GM19452 (cell line): Measurements from ENCODE around the gene CROCC2.

Experiments
- ATAC-seq: cut with Tn5 transposase; IDR thresholded peaks from one replicate; pipeline ENCODE4 v1.9.1; 2021; ENCODE audit not compliant: unreplicated experiment

Gene CROCC2

DNA sequence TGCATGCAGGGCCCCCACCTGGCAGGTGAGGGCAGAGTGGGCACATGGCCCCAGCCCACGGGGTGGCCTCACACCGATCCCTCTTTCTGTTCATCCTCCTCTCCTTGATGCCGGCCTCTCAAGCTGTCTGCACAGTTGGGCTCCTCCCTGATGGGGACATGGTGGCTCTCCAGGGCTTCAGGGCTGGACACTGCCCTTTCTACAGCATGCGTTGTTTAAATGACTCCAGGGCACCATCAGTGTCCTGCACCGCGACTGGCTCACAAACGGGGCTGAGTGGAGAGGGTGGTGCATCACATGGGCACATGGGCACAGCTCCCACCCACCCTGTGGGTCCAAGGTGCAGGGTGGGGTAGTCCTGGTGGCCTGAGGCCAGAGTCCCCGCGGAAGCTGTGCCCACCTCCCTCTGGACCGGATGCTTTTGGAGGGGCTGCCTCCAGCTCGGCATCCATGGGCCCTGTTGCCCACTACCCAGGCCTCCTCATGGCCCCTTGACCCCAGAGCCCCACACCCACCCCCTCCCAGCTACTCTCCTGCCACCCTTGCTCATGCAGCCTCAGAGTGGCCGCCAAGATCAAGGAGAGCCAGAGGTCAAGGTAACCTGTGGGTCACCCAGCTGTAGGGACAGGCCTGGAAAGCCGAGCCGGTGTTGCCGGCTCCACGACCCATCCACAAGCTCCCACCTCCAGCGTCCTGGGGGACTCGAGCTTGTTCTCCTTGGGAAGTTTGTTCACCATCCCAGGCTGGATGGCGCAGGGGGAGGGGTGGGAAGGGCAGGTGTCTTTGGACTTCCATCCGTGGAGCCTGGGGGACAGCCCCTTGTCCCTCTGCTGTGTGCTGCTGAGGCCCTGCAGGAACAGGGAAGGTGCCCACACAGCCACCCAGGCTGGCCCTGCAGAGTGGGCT is 80.0 kb downstream of the CROCC2 start:
- ATAC-seq: no peak

DNA sequence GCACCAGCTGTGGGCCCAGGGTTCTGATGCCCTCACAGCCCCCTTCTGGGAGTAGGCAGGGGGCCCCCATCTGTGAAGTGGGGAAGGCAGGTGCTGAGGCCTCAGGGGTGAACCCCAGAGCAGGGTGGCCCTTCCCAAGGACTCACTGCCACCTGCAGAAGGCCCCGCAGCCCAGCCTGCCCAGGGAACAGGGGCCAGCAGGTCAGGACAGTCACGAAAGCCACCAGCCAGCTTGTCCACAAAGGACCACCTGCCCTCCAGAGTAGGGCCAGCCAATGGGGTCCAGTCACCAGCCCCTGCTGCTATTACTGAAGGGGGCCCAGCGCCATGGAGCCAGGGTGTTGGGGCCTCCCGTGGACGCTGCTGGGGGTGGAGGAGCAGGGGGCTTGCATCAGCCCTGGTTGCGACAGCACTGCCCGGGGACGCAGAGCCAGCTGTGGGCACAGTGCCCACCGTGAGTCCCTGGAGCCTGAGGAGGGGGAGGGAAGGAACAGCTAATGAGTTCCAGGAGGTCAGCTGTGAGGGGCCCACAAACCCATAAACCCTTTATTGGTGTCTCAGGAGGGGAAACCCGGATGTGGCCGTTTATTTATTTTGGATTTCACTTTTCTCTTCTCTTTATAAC is 80.8 kb downstream of the CROCC2 start:
- ATAC-seq: no peak

DNA sequence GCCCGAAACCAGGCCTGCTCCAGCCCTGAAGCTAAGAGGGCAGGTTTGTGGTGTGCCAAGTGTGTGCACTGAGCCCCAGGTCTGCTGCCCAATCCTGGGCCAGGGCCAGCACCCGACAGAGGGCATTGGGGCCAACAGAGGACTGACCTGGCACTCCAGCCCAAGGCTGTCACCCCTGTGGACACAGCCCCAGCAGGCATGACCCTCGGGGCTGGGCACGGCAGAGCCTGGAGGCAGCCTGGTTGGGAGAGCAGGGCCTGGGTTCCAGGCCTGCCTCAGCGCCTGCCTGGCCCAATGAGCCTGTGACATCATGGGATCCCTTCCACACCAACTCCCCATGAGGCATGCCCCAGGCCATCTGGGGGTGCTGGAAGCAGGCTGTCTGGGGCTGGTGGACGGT is 81.5 kb downstream of the CROCC2 start:
- ATAC-seq: no peak

DNA sequence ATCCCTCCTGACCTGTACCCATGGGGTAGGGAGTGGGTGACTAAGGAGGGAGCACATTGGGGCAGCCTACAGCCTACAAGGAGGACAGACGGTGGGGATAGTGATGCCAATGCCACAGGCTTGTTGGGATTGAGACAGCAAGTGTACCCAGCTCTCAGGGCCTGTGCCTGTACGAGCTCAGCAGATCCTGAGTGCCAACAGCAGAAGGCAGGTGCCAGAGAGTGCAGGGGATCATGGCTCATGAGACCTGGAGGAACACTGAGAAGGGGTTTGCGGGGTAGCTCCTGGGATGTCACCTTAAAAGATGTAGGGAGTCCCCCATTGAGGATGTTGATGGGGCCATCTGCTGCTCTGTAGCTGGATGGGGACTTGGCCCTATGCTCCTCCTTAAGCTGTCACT is 82.0 kb downstream of the CROCC2 start:
- no peak for ATAC-seq

DNA sequence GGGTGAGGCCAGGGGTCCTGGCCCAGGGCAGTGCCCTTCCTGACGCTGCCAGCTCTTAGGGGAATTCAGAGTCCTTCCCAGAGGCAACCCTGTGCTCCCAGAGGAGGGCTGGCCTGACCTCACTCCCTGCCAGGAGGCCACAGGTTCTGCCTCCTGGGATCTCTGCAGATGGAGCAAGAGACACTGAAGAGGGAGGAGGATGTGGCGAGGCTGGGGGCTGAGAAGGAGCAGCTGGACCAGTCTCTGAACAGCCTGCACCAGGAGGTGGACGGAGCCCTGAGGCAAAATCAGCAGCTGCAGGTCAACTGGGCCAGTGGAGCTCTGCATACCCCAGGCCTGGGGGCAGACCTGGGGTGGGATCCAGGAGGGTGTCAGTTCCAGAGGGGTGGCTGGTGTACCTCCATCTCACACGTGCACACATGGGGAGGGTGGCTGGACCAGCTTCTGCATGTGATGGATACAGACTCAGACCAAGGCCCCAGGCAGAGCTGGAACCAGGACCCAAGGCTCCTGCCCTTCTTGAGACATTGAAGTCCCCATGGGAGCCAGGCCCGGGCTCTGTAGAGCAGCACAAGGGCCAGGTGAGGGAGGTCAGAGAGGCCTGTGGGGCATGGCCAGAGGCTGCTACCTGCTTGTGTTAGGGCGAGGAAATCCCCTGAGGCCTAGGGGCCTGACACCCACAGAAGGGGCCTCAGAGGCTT is 82.6 kb downstream of the CROCC2 start:
- no peak for ATAC-seq

DNA sequence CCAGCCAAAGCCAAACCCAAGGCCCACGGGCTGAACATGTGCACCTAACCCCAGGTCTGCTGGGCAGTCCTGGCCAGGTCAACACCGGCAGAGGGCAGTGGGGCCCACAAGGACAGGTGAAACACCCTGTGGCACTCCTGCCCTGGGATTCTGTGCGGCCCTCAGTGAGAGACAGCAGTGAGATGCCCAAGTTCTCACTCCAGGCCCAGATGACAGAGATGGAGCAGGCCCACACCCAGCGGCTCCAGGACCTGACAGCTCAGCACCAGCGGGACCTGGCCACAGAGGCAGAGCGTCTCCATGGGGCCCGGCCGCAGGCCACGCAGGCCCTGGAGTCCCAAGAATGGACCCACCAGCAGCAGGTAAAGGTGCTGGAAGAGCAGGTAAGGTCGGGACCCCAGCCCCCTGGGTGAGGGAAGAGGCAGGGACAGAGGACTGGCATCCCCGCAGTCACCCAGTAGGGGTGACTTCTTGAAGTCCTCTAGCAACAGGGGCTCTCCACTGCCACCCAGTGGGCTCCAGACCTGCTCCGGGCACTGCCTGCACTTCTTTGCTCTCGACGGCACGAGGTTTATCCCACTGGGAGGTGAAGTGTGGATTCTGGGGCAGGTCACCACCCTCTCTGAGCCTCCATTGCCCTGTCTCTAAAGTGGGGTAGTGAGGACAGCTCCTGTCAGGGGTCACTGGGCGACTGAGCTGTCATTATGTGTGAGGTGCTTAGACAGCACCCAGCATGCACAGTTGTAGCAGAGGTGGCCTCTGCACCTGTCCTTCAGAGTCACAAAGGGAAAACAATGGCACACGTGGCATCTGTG is 83.5 kb downstream of the CROCC2 start:
- ATAC-seq: no peak

DNA sequence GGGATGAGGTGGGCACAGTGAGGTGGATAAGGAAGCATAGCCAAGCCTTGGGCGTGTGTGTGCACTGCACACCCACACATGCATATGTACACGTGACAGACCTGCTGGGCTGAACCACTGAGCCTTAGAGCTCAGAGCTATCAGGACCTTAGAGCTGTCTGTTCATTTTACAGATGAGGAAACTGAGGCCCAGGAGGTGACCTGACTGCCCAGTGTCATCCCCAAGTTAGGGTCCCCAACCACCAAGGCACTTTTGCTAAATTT is 84.1 kb downstream of the CROCC2 start:
- no peak for ATAC-seq

DNA sequence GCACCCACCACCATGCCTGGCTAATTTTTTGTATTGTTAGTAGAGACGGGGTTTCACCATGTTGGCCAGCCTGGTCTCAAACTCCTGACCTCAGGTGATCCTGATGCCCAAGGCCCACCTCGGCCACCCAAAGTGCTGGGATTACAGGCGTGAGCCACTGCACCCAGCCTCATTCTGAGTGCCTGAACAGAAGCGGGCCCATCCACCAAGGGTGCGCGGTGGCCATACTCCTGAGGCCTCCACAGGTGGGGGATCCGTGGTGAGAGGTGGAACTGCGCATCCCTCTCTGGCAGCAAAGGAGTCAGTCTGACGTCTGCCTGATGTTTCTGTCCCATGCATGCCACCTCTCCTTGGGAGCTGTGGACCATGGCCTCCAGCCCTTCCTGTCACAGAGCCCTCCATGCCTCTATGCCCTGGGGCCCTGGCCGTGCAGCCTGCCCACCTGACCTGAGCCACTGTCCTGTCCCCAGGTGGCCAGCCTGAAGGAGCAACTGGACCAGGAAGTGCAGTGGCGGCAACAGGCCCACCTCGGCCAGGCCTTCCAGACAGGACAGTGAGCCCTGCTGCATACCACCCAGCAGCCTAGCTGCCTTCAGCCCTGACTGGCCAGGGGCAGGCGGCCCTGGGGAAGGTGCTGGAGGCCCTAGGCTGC is 84.7 kb downstream of the CROCC2 start:
- ATAC-seq: no peak

DNA sequence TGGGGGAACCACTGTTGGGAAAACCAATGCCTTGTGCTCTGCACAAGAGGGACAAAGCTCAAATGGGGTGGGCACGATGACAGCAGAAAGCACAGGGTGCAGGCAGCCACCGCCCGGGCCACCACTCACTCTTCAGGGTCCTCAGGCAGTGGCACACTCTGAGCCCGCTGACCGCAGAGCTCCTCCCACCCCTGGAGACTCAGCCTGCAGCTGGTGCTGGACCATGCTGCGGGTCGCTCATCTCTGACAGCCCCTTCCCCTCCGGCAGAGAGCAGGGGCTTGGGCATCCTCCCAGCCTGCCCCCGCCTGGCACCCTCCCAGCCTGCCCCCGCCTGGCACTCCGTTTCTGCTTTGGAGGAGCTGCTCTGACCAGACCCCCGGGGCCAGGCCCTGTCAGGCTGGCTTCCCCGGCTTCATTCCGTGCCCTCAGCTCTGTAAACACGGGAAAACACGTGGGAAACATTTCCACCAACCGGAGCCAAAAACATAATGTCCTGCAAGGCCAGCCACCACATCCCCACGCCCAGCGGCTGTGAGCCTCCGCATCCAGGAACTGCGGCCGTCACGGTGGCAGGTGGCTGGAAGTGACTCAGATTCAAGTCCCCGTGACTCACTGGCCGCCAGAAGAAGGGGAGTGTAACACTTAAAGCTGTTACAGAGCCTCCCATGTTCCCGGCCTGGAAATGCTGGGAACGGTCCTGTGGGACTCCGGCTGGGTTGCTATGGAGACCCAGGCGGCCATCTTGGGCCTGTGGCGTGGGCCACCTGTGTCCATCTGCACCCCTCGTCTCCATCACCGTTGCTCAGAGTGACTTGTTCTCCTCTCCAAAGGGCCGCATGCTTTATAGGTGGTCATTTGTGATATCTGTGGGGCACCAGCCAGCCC is 85.5 kb downstream of the CROCC2 start:
- ATAC-seq: no peak

DNA sequence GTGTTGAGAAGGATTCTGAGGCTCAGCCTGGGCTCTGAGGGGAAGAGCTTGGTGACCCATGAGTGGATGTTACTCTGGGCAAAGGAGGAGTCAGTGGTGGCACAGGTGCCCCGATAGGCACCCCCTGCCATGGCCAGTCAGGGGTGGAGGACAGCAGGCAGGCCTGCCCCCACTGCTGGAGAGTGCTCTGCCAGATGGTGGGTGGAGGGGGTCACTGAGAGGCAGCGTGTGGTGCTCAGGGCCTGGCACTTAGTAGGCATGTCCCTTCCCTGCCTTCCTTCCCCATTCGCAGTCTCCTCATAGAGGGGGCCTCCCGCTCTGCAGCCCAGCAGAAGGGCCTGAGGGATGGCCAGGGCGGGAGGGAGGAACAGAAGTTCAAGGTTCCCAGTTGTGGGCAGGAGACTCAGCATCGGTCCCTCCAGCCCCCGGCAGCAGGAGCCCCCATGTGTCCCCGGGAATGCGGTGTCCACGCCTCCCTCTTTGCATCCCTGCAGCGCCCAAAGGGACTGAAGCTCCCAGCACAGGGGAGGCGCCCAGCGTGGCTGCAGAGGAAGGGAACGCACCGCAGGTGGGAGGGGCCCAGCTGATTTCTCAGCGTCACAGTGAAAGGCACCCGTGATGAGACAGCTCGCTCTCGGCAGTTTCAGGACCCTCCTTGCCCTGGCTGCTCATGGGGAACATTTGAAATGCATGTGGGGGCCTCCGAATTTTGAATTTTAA is 86.6 kb downstream of the CROCC2 start:
- ATAC-seq: no peak

DNA sequence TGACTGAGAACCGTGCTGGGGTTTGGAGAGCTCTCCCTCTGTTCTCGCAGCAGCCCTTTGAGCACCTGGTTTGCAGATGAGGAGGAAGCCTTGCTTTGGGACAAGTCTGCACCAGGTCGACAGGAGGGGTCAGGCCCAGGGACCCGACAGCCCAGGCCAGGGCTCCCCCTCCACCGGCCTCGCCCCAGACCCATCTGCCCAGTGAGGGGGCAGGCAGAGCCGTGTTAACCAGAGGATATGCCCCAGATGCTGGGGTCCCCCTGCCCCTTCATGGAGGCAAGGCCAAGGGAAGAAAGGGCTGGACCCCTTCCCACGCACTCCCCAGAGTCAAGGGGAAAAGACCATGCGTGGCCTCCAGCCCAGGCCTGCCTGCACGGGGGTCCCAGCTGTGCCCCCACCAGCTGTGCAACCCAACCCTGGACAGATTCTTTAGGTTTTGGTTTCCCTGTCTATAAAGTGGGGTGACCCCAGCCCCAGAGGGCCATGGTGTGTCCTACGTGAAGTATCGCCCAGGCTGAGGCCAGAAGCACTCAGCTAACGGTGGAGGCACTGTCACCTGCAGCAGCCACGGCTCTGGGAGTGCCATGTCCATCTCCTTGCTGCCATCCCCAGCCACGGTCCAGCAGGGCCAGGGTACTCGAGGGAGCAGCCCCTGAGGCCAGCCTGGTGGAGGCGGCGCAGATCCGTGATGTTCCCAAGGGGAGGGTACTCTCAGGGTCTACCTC is 87.5 kb downstream of the CROCC2 start:
- no peak for ATAC-seq

DNA sequence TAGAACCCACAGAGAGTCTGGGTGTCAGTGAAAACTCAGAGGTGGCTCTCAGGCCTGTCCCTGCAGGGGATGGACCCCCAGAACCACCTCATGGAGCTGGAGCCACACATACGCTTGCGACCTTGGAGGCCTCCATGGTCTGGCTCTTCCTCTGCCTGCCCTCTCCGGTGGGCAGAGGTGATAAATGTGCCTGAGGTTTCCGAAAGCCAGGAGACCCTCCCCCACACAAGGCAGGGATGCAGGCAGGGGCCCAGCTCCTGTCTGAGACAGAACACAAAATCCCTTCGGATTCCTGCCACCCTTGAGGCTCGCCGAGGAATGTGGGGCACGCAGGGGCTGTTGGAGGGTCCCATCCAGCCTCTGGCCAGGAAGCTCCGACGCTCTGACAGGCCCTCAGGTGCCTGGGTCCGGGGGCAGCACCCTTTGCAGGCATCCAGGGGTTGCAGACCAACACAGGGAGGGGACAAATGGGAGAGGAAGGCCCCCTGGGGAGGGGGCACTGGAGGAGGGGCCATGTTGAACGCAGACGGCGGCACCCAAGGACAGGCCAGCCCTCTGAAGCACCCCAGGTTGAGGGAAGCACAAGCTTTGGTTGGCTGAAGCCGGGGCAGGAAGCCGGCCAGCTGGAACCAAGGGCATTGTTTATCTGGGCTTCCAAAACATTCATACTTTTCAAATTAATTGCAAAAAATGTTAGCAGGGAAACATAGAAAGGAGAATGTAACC is 88.2 kb downstream of the CROCC2 start:
- no peak for ATAC-seq

DNA sequence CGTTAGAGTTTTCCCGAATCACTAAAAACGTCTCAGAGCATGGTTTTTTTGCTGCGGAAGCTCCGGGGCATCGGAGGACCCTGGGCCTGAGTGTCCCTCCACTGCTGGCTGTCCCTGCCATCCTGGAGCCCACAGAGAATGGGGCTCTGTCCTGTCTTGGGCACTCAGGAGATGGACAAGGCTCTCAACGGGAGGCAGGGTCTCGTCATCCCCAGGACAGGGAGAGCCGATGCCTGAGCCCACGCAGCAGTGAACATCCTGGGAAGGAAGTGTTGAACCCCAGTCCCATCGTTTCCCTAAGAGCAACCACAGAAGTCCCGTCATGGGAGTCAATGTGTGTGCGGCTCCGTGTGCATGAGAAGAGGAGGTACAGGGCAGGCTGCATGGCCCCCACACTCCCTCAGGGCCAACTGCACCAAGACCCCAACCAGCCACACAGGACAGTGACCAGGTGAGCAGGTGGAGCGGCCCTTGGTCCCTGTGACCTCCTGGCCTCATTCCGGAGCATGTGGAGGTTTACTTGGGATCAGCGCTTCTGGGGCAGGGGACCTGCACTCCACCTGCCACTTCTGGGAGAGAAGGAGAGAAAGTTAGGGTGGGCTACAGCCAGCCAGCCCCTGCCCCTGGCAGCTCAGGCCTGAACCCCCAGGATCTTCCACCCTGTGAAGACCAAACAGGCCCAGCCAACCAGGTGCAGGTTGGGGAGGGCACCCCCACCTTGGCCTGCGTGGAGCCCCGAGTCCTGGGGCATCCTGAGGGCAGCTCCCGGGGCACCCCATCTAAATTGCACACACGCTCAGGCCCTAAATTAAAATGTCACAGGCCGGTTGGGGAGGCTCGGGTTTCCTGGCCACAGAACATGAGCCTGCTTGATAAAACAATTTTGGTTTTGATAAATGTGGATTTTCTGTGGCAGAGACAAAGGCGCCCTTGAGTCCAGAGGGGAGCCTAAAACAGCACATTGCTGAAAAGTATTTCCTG is 89.2 kb downstream of the CROCC2 start:
- no peak for ATAC-seq

DNA sequence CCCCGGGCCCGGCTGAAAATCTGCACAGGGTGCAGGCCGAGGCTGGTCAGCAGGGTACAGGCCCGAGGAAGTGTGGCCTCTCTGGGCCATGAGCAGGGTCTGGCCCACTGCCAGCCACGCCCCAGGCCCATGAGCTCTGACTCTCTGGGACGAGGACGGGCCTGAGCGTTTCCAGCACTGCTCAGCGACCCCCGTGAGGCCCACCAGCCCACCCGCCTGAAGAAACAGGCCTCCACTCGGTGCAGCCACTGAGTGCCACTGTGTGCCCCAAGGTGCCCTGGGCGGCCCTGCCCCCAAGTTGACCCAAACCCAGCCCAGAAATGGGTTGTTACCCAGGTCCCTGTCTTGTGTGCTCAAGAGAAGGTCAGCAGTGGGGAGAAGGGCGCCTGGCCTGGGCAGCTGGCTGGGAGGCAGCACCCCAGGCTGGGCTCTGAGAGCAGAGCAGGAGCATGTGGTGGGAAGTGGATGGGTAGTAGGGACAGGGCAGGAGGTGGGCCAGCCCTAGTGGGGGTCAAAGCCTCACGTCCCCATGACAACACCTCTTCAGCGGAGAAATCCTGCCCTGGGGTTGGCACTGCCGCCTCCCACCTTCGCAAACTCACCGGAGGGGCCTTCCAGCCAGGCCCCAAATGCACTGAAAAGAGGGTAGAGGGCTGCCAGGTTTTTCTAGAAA is 90.2 kb downstream of the CROCC2 start:
- ATAC-seq: no peak

DNA sequence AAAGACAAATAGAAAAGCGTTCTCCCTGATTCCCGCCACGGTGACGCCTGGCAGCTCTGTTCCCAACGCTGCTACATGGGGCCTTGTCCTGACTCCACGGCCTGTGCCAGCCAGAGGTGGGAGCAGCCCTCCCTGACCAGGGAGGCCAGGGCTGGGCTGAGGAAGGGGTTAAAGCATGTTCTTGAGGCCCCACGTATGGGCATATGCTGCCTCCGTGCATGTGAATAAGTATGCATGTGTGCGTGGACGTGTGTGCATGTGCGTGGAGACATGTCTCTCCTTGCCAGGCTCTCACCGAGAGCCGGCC is 90.7 kb downstream of the CROCC2 start:
- no peak for ATAC-seq

DNA sequence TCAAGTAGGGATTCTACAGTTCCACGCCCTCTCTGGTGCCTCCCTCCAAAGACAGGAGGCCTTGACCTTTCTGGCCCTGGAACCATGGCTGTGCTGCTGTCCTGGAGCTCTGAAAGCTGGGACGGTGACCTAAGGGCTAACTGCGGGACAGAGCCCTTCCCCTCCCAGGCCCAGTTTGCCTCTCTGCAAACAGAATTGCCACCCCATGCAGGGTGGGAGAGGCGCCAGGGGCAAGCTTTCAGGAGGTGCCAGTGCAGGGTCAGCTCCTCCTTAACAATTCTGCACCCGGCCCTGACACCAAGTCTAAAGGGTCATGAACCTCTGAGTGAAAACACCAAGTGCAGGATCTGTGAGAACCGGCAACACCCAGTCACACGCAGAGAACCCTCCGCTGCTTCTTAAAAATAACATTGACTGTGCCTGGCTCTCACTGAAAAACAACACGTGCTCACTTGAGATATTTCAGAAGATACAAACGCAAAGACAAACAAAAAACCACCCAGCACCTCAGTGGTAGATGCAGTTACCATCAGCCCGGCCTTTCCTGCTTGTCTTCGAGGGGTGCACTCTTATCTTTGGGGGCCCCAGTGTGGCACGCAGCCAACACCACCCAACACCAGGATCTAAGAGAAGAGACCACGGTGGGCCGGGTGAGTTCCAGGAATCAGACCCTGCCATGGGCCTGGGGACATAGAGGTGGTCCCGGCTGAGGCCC is 91.2 kb downstream of the CROCC2 start:
- ATAC-seq: no peak
